RWPE1 (cell line): ENCODE results near the gene CDK6.

Source experiments
- CTCF ChIA-PET: fragments of 350-600 bp; sonication (Branson Sonifier 250); formaldehyde crosslinking; extraction: SDS; loops from one replicate; lab custom pipeline; 2021; lab: Yijun Ruan, JAX
- POLR2A ChIA-PET: fragments of 400-600 bp; formaldehyde crosslinking; extraction: SDS; loops from one replicate; lab custom pipeline; 2020; ENCODE audit warnings: antibody characterized with exemption; ENCODE audit not compliant: low non-redundant PET; lab: Yijun Ruan, JAX
- DNase-seq: peaks from one replicate; pipeline ENCODE4 v3.0.0; 2012; ENCODE audit warnings: low spot score
- H3K27ac ChIP-seq: fragments of 450-650 bp; 2 replicates; pipeline ENCODE4 v1.5.1; 2017
- CTCF ChIP-seq: fragments of 450-650 bp; conservative IDR thresholded peaks from 2 replicates; pipeline ENCODE4 v1.5.1; 2017; ENCODE audit warnings: low read depth, mild to moderate bottlenecking

Gene CDK6

DNA sequence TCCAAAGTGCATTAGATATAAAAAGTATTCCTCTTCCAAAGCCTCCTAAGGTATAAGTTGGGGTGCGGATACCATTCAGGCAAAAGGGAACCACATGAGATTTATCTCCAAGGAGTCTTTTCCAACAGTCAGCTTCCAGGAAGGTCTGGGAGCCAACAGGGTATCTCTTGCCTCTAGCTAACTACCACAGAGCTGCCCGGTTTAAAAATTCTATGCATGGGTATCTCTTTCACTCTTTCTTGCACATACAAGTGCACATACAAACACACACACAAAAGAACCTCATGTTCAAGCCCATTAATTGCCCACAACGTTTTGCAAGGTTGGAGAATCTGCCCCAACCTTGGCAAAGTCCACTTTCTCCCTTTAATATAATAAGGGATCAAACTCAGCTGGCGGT lies 80.7 kb downstream of the CDK6 start:
- DNase-seq = no peak
- peak overlapping the region; percentile 29; the same call in 1 of the 2 replicates for H3K27ac ChIP-seq
- ChIA-PET POLR2A (no interaction called here), CTCF (no interaction called here)
- no peak for TF ChIP-seq CTCF

DNA sequence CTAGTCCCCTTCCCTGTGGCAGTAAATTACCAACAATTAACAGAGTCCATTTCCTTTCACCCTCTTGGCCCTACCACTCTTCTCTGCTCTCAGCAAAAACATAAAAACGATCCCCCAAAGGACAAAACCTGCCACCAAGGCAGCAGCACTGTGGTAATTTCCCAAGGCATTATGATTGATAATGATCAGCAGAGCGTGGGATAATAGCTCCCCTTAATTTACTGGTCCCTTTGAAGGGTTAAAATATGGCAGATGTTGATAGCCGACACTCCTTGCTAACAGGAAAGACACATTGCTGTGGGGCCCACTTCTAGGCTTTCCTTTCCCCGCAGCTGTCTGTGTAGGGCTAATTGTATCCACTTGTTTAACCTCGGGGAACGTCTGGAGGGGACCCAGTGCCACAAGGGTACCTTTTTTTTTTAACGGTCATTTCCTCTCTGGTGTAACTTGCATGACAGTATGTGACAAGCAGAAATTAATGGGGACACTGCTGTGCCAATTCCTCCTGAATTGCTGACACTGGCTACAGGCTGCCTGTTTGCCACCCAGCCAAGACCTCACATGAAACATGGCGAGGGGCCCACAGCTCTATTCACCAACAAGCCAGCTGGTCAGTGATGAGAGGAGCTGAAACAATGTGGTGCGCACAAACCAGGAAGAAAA lies 81.3 kb downstream of the CDK6 start:
- POLR2A ChIA-PET = interaction anchor here (0.6 kb wide), 1 partner anchor 791 kb away, joined by 4 read pairs; no protein-coding TSS in a partner anchor
- H3K27ac ChIP-seq = peak overlapping the region; percentile 29; the same call in 1 of the 2 replicates
- TF ChIP-seq CTCF = no peak
- CTCF ChIA-PET = no interaction called here
- DNase-seq = no peak

GRCh38 chr7:92753614-92754013 lies 82.8 kb downstream of the CDK6 start:
- ChIA-PET CTCF (no interaction called here), POLR2A (no interaction called here)
- peak overlapping the region; percentile 72 for H3K27ac ChIP-seq
- no peak for TF ChIP-seq CTCF
- no peak for DNase-seq

DNA sequence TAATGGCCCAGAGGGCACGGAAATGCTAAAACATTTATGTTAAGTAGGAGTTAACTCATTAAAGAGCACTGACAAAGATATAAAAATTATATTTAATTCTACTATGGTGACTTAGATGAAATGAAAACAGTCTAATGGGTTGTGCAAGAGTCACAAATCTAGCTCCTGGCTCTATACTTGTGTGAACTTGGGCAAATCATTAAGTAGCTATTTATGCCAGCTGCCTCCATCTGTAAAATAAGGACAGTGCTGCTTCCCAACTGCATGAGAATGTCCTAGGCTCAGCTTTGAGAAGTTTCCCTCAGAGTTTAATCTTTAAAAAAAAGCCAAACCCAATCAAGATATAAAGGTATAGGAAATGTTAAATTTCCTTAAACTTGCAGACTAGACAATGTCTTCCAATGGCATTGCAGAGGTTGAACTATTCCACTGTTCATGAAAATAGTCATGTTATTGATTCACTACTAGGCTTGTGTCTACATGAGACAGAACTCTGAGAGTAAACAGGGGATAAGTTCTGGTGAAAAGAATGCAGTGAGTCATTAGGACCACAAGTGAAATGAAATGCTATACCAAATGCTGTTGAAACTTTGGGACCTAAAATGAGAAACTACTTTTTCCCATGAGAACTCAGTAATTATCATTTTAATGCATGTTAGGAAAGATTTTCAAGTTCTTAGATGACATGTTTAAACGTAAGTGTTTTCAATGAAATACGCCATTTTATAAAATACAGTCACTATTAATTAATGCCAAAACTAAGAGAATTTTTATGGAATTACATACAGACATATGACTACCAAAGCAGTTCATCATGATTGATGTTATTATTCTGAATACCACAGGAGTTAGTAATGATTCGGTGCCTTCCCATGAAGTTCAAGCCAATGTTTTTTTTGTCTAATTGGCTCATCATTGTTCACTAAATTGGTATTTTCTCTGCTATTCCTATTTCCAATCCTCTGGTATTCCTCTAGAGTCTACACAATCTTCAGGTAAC lies 84.2 kb downstream of the CDK6 start:
- ChIA-PET CTCF (no interaction called here), POLR2A (no interaction called here)
- peak; percentile 80 for DNase-seq
- no peak for TF ChIP-seq CTCF
- no peak overlapping the region for H3K27ac ChIP-seq

GRCh38 chr7:92750946-92751345 lies 85.4 kb downstream of the CDK6 start:
- POLR2A ChIA-PET = no interaction called here
- TF ChIP-seq CTCF = no peak
- CTCF ChIA-PET = no interaction called here
- DNase-seq = no peak
- H3K27ac ChIP-seq = no peak overlapping the region

- POLR2A ChIA-PET = no interaction called here
- no peak for TF ChIP-seq CTCF
- no peak overlapping the region for H3K27ac ChIP-seq
- CTCF ChIA-PET = no interaction called here
- no peak for DNase-seq
Observed at GRCh38 chr7:92750447-92750839, 85.9 kb downstream of the CDK6 start.
